NCI-H69 (cell line): Measurements from ENCODE around the gene PIPOX.
"Not testable (repeated sequence)": the region's sequence is repeated elsewhere in the genome, so short reads cannot be mapped to it uniquely, and the experiment has no call there.

Experiments used
- DNase-seq: peaks from one replicate; lab custom pipeline; 2025; lab: John Stamatoyannopoulos, UW

The PIPOX gene

DNA sequence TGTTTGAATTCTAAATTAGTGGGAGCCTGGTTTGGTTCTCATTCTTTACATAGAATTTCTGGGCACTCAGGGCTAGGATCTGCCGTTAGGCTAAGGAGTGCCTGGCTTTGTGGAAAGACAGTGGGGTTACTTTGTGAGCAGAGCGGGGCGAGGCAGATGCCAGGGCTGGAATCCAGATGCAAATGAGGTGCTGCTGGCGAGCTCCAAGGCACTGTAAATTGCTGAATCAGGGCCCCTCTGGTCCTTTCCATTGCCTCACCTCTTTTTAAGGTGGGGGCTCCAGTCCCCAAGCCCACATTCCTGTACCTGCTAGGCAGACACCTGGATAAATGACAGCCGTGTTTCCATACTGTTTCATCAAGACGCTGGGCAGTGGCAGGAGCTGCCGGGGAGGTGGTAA, 33.8 kb downstream of the PIPOX start:
- no peak for DNase-seq

GRCh38 chr17:29077320-29077719, 34.4 kb downstream of the PIPOX start:
- DNase-seq: no peak

- DNase-seq: peak; percentile 99
These were observed 35.5 kb downstream of the PIPOX start for GRCh38 chr17:29078183-29079045.

DNA sequence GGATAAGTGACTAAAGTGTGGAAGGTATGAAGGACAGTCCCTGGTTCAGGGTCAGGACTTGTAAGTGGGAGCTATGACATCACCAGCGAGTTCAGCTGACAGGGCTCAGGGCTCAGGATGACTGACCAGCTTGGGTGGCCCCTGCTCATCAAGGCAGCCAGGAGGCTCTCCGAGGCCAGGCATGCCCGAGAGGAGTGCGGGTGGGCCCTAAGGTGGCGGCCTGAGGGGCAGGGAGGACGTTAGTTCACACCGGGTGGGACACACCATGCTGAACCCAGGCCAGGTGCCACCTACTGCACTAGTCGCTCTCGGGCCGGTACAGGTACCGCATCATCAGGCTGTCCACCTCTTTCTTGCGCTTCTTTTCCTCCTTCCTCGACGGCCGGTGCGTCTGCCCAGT, 36.5 kb downstream of the PIPOX start:
- no peak for DNase-seq

DNA sequence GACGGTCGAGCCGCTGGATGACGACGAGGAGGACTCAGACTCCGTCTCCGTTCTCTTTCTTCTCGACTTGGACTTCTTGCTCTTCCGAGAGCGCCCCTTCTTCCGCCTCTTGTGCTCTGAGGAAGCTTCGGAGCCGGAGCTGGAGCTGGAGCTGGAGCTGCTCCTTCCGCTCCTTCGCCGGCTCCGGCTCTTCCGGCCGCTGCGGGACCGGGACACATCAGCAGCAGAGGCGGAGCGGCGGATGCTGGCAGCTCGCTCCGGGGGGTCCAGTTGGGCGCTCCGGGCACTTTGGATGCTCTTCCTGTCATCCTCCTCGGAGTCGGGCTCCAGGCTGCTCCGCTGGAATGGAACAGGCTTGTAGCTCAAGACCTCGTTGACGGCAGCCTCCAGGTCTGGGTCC, 36.9 kb downstream of the PIPOX start:
- no peak for DNase-seq

DNA sequence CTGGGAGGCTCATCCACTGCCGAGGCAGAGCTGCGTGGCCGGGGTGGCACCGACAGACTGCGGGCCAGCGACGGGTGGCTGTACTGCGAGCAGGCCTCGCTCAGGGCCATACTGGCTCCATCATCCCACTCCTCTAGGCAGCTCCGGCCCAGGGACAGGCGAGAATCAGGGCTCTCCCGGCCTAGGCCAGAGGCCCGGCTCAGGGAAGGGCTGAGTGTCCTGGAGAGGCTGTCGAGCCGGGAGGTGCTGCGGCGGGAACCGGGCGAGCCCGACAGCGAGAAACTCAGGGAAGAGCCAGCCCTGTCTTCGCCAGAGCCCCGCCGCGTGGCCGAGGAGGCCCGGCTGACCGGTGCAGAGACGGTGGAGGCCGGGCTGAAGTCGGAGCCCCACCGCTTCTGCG, 37.4 kb downstream of the PIPOX start:
- no peak for DNase-seq

GRCh38 chr17:29080965-29081364, 38.0 kb downstream of the PIPOX start:
- no peak for DNase-seq

GRCh38 chr17:29084541-29085146, 41.7 kb downstream of the PIPOX start:
- peak; percentile 99 for DNase-seq

DNA sequence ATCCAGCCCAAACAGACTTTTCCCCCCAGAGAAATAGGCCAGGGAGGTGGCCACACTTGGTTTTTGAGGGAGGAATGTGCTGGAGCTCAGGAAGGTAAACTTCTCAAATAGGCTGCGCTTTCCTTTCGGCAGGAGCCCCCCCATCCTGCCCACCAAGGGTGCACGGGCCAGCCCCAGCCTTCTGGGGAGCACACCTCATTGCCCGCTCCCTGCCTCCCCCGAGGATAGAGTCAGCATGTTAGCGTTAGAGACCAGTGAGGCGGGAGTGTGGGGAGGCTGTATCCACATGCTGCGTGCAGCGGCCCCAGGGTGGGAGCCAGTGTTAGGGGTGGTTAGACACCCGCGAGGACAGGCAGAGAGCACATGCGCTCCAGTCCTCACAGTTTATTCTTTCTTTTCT, 42.3 kb downstream of the PIPOX start:
- DNase-seq: peak; percentile 75

DNA sequence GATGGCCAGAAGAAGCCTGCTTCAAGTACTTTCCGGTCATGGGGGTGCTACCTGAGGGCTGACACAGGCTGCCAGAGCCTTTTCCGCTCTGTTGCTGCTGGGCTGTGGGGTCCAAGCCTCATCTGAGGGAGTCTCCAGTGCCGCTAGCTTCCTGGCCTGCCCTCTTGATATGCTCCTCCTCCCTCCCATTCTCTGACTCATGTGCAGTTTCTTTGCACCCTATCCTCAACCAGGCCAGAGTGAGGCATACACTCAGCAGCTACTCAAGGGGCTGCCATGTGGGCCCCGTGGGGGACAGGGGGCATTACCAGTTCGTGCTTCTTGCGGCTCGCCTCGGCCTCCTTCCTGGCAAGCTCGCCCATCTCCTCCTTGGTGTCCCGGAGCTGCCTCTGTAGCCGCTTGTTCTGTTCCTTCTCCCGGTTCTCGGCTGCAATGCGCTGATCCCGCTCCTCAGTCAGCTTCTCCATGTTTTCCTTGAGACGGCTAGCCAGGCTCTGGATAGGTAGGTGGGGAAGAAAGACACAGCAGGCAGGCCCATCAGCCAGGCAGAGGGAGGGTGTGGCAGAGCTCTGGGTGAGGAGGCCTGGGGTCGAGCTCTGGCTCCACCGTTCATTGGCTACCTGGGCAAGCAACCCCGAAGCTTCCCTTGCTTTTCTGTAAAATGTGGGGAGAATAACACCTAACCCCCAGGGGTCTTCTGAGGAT, 43.8 kb downstream of the PIPOX start:
- peak; percentile 89 for DNase-seq

GRCh38 chr17:29088782-29089181, 45.8 kb downstream of the PIPOX start:
- DNase-seq: not testable (repeated sequence)

GRCh38 chr17:29089601-29090044, 46.7 kb downstream of the PIPOX start:
- DNase-seq: no peak

DNA sequence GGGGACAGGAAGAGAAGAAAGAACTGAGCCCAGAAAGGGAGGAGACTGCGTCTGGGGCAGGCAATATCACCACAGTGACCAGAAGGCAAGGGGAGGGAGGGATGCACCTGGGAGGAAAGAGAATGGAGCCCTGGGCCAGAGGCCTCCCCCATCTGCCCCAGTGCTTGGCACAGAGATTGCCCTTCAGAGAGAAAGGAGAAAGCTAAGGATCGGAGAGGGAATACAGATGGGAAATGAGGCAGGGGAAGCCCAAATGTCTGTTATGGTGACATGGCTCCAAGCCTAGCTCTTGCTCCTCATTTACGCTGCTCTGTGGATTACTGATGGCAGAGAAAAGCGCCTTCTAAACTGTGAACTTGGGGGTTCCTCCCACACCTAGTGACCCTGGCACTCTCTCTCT, 47.2 kb downstream of the PIPOX start:
- peak; percentile 18 for DNase-seq

DNA sequence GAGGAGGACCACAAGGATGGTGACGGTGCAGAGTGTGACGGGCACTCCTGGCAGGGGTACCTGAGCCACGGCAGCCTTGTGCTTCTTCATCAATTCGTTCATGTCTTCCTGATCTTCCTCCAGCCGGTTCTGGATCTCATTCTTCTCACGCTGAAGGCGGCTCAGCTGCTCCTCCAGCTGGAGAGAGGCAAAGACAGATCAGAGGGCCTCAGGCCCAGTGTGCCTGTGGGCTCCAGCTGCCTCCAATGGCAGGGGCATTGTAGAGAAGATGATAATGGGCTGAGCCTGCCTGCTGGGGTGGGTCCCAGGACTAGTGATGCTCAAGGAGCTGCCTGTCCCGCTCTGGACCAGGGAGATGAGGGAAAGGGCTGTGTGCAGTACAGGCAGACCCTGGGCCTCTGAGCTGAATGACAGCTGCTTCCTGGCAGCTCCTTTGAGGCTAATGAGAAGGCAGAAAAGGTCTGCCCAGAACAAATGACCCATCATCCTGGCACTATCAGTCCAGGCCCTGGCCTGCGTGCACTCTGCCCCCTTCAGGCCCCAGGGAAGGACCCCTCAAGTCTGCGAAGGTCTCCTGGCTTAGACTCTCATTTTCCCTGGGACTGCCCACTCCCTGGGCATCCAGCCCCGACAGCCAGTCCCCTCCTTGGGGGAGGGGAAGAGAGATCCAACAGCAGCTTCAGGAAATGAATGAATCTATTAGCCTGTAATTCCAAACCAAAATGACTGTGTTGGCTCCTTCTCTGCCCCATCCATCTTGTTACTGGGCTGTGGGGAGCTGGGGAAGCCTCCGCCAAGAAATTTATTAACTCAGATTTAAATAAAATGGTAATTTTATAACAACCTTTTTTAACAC, 48.0 kb downstream of the PIPOX start:
- DNase-seq: peak; percentile 38

- peak; percentile 88 for DNase-seq
These were observed 48.8 kb downstream of the PIPOX start for GRCh38 chr17:29091606-29092289.

DNA sequence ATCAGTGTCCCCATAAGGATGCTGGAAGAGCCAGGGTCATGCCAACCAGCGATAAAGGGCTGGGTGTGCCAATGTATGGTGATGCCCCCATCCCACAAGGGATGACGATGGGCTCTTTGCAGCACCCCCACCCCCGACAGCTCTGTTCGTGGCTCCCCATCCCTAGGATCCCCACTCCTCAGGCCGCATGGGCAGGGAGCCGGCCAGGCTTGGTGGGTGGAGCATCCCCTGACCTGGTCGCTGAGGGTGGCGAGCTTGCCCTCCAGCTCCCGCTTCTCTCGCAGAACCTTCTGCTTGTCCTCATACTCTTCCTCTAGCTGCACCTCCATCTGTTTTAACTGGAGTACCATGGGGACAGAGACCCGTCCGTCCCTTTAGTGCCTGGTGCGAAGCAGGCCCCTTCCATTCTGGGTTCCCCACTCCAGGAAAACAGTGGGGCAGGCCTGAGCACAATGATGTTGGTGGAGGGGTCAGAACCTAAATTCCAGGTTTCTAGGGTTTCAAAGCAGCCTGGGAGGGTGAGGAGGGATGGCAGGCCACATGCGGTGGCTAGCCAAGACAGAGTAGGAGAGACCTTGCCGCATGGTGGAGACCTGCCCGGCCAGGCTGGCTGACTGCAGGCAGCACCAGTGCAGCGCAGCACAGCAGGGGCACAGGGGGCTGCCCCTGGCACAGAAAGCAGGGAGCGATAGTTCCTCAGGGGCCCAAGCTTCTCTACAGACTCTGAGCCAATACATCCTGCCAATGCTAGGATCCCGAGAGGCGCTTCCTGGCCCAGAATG, 50.3 kb downstream of the PIPOX start:
- DNase-seq: no peak

DNA sequence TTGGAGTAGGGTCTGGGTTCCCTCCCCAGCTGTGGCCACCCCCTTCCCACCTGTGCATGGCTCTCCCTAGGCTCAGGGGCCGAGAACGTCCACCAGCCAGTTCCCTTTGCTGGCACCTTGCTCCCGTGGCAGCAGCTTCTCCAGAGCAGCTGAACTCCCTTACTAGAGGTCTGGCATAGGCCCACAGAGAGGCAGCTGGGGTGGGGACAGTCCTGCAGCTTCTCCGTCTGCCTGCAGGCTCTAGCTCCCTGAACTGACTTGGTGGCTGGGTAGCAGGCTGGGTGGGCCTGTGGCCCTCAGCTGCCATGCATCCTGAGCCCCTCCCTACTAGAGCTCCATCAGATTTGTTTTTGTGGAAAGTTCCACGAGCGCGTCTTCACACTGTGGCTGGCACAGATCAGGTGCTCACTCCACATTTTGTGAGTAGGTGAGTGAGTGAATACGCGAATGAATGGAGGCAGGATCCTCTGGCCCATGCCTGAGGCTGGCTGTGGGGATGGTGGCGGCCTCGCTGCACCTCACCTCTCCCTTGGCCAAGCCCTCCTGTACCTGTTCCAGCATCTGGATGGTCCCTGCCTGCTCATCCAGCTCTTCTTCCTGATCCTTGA, 51.3 kb downstream of the PIPOX start:
- DNase-seq: no peak

GRCh38 chr17:29095439-29095838, 52.5 kb downstream of the PIPOX start:
- no peak for DNase-seq

DNA sequence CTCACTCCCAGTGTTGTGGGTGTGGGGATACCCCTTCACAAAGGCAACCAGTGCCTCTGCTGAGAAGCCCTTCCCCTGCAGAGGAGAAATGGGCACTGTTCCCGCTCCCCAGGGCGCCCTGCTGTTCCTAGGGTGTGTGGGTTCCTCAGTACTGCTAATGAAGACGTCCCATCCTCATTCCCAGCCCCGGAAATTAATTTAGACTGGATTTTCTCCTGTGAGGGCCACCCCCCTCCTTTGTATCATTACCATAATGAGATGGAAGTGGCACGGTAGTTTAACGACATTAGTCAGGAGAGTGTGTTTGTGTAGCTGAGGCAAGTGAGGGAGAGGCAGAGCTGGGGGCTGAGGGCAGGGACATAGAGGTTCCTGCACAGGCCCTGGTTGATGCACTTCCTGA, 53.2 kb downstream of the PIPOX start:
- DNase-seq: peak; percentile 83

GRCh38 chr17:29099527-29099926, 56.6 kb downstream of the PIPOX start:
- DNase-seq: no peak
